NCI-H2227 (cell line): ENCODE results near the gene CCM2.

Source experiments
- DNase-seq: peaks from one replicate; lab custom pipeline; 2025; ENCODE audit not compliant: unreplicated experiment; lab: John Stamatoyannopoulos, UW

CCM2 gene

DNA sequence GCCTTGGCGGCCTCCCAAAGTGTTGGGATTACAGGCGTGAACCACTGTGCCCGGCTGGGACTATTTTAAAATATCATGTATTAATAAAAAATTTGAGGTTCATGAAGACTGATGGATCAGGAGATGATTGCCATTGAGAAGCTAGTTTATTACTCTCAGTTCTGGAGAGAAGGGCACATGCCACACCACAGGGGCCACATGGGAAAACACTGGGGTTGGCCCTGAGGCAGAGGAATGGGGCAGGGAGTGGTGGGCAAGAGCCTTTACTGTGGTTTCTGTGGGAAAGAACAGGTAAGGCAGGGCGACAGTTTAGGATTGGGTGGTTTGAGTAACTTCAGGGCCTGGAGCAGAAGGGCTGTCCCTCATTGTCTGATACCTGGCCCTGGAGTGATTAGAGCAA lies 118.3 kb downstream of the CCM2 start:
- no peak for DNase-seq

DNA sequence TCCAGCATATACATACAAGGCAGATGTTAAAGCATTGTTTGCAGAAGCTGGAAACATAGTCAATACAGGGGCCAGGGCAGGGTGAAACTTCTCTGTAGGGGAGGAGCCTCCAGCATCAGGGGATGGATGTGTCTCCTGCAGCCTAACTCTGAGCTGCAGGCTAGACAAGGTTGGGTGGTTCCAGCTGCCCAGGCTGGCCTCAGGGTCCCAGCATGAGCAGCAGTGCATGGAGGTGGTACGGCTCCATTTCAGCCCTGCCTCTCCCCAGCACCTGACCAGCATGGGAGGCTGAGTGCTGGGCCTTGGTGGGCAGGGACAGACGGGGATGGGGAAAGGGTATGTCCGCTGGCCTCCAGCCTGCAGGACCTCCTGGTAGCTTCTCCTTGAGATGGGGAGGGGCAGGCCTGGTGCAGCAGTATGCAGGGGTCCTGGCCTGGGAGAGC lies 118.9 kb downstream of the CCM2 start:
- no peak for DNase-seq

DNA sequence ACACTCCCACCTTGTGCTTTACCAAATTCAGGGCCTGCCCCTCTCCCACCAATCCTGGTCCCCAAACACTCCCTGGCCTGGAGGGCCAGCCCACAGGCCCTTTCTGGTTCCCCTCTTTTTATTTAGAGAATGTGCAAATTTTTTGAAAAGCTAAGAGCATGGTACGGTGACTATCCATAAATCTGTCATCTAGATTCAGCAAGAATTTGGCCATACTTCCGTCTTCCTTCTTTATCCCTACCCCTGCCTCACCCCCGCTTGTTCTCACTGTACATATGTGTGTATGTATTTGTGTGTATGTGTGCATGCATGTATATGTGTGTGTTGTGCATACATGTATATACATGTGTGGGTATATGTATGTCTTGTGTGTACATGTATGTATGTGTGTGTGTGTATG lies 119.5 kb downstream of the CCM2 start:
- no peak for DNase-seq

DNA sequence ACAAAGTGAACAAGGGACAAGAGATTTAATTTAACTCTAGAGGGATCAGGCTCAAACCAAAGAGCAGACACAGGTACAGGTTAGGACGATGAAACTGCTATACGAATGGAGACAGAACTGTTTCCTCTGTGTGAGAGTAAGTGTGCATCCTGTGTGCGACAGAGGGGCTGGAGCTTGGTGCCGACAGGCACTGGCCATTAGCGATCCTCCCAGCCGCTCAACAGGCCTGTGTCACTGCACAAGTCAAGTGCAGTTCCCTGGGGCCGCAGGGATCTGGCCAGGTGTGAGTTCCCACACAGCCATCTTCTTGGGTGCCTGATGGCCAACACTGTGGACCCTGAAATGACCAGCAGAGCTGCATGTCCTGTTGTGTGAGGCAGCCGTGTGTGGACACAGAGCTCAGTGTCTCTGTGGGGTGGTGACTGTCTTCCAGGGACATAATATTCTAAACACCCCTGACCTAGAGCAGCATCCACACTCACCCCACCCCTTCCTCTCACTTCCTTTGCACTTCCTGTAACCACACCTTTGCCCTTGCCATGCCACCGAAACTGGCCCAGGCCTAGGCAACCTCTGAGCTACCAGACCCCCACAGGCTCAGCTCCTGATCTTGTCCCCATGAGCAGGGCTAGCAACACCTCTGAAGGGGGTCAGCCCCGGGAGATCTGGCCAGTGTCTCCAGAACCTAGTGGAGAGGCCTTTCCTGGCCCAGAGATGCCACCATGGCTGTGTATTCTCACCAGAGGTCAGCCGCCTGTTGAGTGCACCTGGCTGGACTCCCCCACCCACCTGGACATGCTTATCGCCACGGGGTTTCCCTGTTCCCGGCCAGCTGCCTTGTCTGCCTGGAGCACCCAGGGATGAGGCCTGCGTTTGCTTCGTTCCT lies 123.2 kb downstream of the CCM2 start:
- no peak for DNase-seq

DNA sequence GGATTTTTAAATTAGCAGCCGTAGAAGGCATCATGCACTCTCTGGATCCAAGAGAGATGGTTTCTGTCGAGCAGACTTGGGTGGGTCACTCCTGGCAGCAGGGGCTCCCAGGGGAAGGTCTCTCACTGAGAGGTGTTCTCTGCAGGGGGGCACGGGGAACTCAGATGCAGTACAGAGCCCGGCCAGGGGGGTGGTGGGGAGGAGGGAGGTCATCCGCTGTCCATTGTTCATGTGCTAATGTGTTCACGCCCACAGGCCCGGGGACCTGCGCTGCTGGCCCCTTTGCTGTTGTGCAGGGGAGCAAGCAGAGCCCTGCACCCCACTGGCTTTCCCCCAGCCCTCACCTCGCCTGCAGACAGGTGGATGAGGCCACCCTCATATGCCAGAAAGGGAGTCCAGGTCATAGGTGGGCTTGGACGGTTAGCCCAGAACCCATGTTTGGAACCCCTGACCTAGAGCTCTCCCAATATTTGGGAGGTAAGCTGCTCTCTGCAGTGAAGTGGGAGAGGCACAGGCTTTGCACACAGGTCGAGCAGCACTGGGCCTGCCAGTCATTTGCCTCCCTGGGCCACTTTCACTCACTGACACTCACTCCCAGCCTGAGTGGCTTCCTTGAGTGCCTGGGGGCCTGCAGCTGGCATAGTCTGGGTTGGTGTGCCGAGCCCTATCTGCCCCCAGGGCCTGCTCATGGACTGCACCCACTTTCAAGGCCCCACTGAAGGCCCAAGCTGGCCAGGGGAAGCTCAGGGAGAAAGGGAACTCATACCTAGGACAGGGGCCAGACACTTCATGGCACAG lies 124.1 kb downstream of the CCM2 start:
- no peak for DNase-seq

DNA sequence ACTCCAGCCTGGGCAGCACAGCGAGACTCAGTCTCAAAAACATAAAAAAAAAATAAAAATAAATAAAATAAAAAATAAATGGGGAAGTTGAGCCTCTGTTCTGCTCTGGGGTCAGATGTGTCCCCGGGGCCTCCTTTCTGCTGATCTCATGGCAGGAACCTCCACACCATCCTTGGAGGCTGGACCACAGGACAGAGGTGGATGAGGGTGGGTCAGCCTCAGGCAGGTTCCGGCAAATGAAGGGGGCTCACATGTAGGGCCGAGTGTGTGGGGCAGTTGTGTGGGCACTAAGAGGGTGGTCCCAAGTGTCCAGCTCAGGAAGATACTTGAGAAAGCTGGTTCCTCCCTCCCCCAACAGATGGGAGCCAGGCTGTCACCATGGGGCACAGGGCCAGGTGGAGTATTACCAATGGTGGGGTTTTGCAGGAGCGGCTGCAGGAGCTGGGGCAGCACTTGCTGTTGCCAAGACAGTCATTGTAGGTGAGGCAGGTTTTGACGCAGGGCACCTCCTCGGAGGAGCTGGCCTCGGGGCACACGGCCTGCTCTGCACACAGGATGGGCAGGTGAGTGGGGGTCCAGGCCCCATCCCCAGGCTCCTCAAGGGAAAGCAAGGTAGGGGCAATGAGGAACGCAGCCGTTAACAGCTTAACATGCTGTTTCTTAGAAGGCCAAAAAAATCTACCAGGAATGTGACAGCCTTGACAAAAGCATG lies 125.3 kb downstream of the CCM2 start:
- DNase-seq: no peak
